Brain microvascular endothelial cell (primary cell): ENCODE measurements around the gene NOS1.

Experiments used
- DNase-seq: peaks from one replicate; pipeline ENCODE4 v3.0.0-alpha.2; 2020
- H3K27ac ChIP-seq: fragments of 250-450 bp; sonication (Bioruptor Pico); 2 replicates; pipeline ENCODE4 v1.5.1; 2020; ENCODE audit warnings: mild to moderate bottlenecking, moderate library complexity
- H3K27me3 ChIP-seq: fragments of 250-450 bp; sonication (Bioruptor Pico); replicated peaks from 2 replicates; pipeline ENCODE4 v1.5.1; 2020; ENCODE audit warnings: mild to moderate bottlenecking
- H3K36me3 ChIP-seq: fragments of 250-450 bp; sonication (Bioruptor Pico); replicated peaks from 2 replicates; pipeline ENCODE4 v1.5.1; 2020; ENCODE audit warnings: mild to moderate bottlenecking
- H3K4me3 ChIP-seq: 2 replicates; pipeline ENCODE4 v1.5.1; 2011; ENCODE audit warnings: low read depth, mild to moderate bottlenecking, control low read depth, low read length, moderate library complexity
- in situ Hi-C: cut with HindIII; loops from 2 replicates; pipeline ENCODE4 v1.10.0; 2017; ENCODE audit warnings: low sequenced_read_pairs, low pct_ligation_motif_present
- TF ChIP-seq, protein P1 (sequence below): IDR thresholded peaks from 2 replicates; pipeline ENCODE4 v1.5.1; 2011; ENCODE audit warnings: low read depth, mild to moderate bottlenecking, moderate library complexity, low read length, control low read depth, inconsistent platforms; ENCODE audit errors: missing control alignments

Gene NOS1

DNA sequence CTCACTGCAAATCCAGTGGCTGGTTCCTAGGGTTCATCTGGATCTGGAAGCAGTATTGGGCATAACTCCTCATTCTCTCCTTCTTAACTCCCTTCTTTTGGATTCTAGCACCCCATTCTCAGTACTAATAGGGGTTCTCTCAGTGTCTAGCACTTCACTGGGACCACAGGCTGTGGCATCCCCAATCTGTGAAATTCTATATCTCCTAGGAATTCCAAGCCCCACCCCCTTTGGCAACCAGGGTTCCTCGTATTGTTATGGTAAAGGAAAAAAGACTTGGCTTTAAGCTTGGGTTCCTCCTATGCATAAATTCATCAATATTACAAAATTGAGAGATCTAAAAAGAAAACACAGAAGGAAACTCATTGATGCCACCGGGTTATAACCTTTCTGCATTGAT lies 126.2 kb downstream of the NOS1 start:
- no peaks in the 10 kb centered on the region for H3K36me3 ChIP-seq
- in situ Hi-C loops, result loop anchor here (25.0 kb wide), 1 partner anchor 602 kb away; no protein-coding TSS in a partner anchor
- TF ChIP-seq, protein P1, sequence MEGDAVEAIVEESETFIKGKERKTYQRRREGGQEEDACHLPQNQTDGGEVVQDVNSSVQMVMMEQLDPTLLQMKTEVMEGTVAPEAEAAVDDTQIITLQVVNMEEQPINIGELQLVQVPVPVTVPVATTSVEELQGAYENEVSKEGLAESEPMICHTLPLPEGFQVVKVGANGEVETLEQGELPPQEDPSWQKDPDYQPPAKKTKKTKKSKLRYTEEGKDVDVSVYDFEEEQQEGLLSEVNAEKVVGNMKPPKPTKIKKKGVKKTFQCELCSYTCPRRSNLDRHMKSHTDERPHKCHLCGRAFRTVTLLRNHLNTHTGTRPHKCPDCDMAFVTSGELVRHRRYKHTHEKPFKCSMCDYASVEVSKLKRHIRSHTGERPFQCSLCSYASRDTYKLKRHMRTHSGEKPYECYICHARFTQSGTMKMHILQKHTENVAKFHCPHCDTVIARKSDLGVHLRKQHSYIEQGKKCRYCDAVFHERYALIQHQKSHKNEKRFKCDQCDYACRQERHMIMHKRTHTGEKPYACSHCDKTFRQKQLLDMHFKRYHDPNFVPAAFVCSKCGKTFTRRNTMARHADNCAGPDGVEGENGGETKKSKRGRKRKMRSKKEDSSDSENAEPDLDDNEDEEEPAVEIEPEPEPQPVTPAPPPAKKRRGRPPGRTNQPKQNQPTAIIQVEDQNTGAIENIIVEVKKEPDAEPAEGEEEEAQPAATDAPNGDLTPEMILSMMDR, result no peak
- no peak for DNase-seq
- no peak overlapping the region for H3K27ac ChIP-seq
- H3K27me3 ChIP-seq, result no peaks in the 10 kb centered on the region
- H3K4me3 ChIP-seq, result no peak overlapping the region

DNA sequence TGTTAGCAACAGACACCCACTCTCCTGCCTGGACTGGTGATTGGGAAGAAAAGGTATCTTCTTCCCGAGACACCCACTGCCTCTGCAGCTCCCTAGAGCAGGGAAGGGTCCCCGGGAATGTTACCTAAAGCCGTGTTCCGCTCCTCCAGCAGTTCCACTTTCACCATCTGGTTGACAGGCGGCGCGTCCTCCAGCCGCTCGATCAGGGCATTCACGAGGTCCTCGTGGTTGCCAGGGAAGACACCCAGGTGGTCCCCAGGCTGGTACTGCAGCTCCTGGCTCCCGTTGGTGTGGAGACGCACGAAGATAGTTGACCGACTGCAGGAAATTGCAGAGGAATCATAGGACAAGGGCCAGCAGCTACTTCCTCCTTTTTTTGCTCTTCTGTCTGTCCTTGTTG lies 127.0 kb downstream of the NOS1 start:
- Histone ChIP-seq H3K4me3 (no peak overlapping the region), H3K27me3 (no peaks in the 10 kb centered on the region), H3K36me3 (no peaks in the 10 kb centered on the region), H3K27ac (no peak overlapping the region)
- TF ChIP-seq, protein P1, result no peak
- no peak for DNase-seq
- in situ Hi-C loops, result loop anchor here (25.0 kb wide), 1 partner anchor 603 kb away; no protein-coding TSS in a partner anchor

DNA sequence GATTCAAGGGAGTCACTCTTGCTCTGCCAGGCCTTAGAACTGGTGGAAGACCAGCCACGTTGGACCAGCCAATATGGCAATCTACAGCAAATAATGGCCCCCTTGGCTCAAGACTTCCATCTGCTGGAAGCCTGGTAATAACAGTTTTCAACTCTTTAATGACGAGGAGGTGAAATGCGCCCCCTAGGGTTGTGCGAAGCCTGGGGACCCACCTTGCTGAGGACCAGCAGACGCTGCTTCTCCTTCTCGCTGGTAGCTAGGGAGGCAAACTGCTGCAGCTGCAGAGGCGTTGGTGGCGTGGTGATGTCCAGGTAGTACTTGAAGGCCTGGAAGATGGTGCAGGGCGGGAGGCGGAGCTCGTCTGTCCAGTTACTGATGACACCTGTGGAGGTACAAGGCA lies 129.7 kb downstream of the NOS1 start:
- in situ Hi-C loops, result loop anchor here (25.0 kb wide), 1 partner anchor 606 kb away; no protein-coding TSS in a partner anchor
- no peaks in the 10 kb centered on the region for H3K27me3 ChIP-seq
- H3K4me3 ChIP-seq, result no peak overlapping the region
- TF ChIP-seq, protein P1, result no peak
- no peak for DNase-seq
- H3K36me3 ChIP-seq, result no peaks in the 10 kb centered on the region
- H3K27ac ChIP-seq, result no peak overlapping the region

DNA sequence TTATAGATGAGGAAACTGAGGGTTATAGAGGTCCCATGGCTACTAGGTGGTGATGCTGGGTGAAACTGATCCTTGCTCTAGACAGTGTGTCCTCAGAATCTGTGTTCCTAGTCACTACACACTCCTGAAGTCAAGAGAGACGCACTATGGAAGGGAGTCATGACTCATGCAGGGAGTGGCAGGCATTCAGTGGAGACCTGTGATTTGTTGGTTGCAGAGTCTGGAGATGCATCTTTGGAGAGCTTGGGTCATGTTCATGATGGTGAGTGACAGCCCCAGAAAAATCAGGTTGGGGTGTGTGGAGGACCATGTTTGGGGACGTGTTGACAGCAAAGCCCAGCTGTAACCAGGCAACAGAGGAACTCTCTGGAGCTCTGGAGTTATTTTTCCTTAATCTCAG lies 133.2 kb downstream of the NOS1 start:
- in situ Hi-C loops, result loop anchor here (25.0 kb wide), 1 partner anchor 609 kb away; no protein-coding TSS in a partner anchor

DNA sequence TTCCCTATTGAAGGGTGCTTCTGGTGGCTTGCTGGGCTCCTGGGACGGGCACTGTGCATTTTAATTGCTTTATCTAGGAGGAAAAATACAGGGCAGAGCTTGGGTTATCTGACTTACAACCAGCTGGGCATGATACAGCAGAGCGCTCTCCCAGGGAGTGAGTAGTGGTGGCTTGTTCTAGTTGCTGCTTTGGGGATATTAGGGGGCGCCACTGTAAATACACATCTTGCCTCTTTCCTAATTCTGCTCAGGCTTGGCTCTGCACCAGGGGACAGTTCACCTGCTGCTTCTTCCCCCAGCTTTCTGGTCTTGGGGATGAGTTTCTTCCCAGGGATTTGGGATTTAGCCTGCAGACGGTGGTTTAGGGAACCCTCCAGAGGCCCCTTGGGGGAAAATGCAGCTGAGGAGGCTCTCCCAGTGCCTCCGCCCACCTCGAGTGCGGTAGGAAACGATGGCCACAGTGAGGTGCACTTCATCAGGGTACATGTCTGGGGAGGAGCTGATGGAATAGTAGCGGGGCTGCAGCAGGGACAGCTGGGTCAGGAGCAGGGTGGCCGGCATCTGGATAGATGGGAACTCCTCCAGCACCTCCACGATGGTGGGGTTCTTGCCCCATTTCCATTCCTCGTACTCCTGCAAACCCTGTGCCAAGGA lies 134.3 kb downstream of the NOS1 start:
- Histone ChIP-seq H3K4me3 (no peak overlapping the region), H3K27me3 (no peaks in the 10 kb centered on the region), H3K27ac (no peak overlapping the region), H3K36me3 (no peaks in the 10 kb centered on the region)
- TF ChIP-seq, protein P1, result no peak
- no peak for DNase-seq
- in situ Hi-C loops, result loop anchor here (25.0 kb wide), 1 partner anchor 610 kb away; no protein-coding TSS in a partner anchor

More for the DNA sequence above, 133.2 kb downstream of the NOS1 start:
- Histone ChIP-seq H3K4me3 (no peak overlapping the region), H3K27ac (no peak overlapping the region), H3K27me3 (no peaks in the 10 kb centered on the region), H3K36me3 (no peaks in the 10 kb centered on the region)
- DNase-seq, result peak; percentile 2
- TF ChIP-seq, protein P1, result no peak
